Activated CD8-positive, alpha-beta memory T cell treated with anti-CD3 and anti-CD28 coated beads, Interleukin-2, amount 50 U/mL, for 48 hours (primary cell): ENCODE data around the gene NFYC.
"Not testable (repeated sequence)": the region's sequence is repeated elsewhere in the genome, so short reads cannot be mapped to it uniquely, and the experiment has no call there.

Source experiments
- DNase-seq: peaks from one replicate; pipeline ENCODE4 v3.0.0-alpha.2; 2020

NFYC gene

GRCh38 chr1:40665335-40666171 lies 26.0 kb upstream of the NFYC start, which contains the start of gene RIMS3:
TSS of gene RIMS3 (minus strand) at chr1:40665682. CDS start at chr1:40641925, 23,757 bp downstream.
- DNase-seq, result peak; percentile 97

GRCh38 chr1:40668769-40669525 lies 22.6 kb upstream of the NFYC start:
- peak; percentile 95 for DNase-seq

- DNase-seq, result no peak
These were observed 18.1 kb upstream of the NFYC start for GRCh38 chr1:40673452-40673851.

GRCh38 chr1:40676501-40676900 lies 15.0 kb upstream of the NFYC start:
- no peak for DNase-seq

GRCh38 chr1:40679165-40679953 lies 12.1 kb upstream of the NFYC start:
- DNase-seq, result no peak

- no peak for DNase-seq
These were observed 6.8 kb upstream of the NFYC start for GRCh38 chr1:40684669-40685068.

- DNase-seq, result no peak
These were observed 4.4 kb upstream of the NFYC start for GRCh38 chr1:40687059-40687458.

- DNase-seq, result no peak
These were observed 3.8 kb upstream of the NFYC start for GRCh38 chr1:40687661-40688060.

- DNase-seq, result no peak
These were observed 1.8 kb upstream of the NFYC start for GRCh38 chr1:40689737-40690136.

GRCh38 chr1:40690771-40691537 lies 550 bp upstream of the NFYC start:
- DNase-seq, result no peak

- no peak for DNase-seq
These were observed 958 bp downstream of the NFYC start for GRCh38 chr1:40692429-40692895.

GRCh38 chr1:40693425-40693824 lies 1.9 kb downstream of the NFYC start:
- DNase-seq, result no peak

GRCh38 chr1:40694353-40694874 lies 2.9 kb downstream of the NFYC start:
- no peak for DNase-seq

GRCh38 chr1:40696294-40696693 lies 4.8 kb downstream of the NFYC start:
- DNase-seq, result no peak

GRCh38 chr1:40697436-40697835 lies 5.9 kb downstream of the NFYC start:
- no peak for DNase-seq

GRCh38 chr1:40699787-40700186 lies 8.3 kb downstream of the NFYC start:
- no peak for DNase-seq

- DNase-seq, result no peak
These were observed 10.2 kb downstream of the NFYC start for GRCh38 chr1:40701684-40702083.

GRCh38 chr1:40702810-40703209 lies 11.3 kb downstream of the NFYC start:
- DNase-seq, result not testable (repeated sequence)

- no peak for DNase-seq
These were observed 11.8 kb downstream of the NFYC start for GRCh38 chr1:40703316-40703715.

GRCh38 chr1:40704817-40705733 lies 13.6 kb downstream of the NFYC start:
- no peak for DNase-seq

- DNase-seq, result no peak
These were observed 15.1 kb downstream of the NFYC start for GRCh38 chr1:40706626-40707025.
